Colonic mucosa (tissue), 4 donors: ENCODE data around the gene AATK. TPM values are rescaled to one million over a fixed set of nuclear protein-coding genes. Genes with fewer than 3 reads are reported as not detected.

Experiments
- DNase-seq: peaks from one replicate; pipeline ENCODE4 v3.0.0-alpha.2; 2020
- H3K27ac ChIP-seq: fragments of 200-600 bp; one replicate; pipeline ENCODE4 v1.8.0; 2021
- H3K27me3 ChIP-seq: fragments of 200-600 bp; one replicate; pipeline ENCODE4 v1.8.0; 2021
- H3K36me3 ChIP-seq: fragments of 200-600 bp; one replicate; pipeline ENCODE4 v1.8.0; 2021
- H3K4me1 ChIP-seq: fragments of 200-600 bp; one replicate; pipeline ENCODE4 v1.8.0; 2021; ENCODE audit warnings: mild to moderate bottlenecking
- H3K4me3 ChIP-seq: fragments of 200-600 bp; one replicate; pipeline ENCODE4 v1.8.0; 2021
- H3K9ac ChIP-seq, 2 donors: one replicate each; pipeline ENCODE4 v1.7.0; 2013; ENCODE audit warnings: control low read depth in 2 of 2, low read depth in 2 of 2, low read length in 2 of 2
- H3K9me3 ChIP-seq: fragments of 200-600 bp; one replicate; pipeline ENCODE4 v1.8.0; 2021
- CTCF ChIP-seq: fragments of 200-600 bp; IDR thresholded peaks from one replicate; pipeline ENCODE4 v1.8.0; 2022; ENCODE audit warnings: antibody characterized with exemption, mild to moderate bottlenecking
- intact Hi-C: fragments of 100-400 bp; cut with DNase I; formaldehyde crosslinking; loops from one replicate; pipeline ENCODE4 v1.14.1; 2022
- total RNA-seq, 2 donors: library from RNA; stranded (reverse); fragmentation: NEBNext Ultra II Directional in 1 of 2; extraction: Animal tissue kit (Norgen Biotek cat#: 25700) in 1 of 2; gene quantifications; one replicate each; pipeline ENCODE4 v1.2.1, GENCODE V29; 2021
- donor health status: healthy.
- donor health status: DM: no; HTN: no; CAD: no.
- donor health status: DM: no; HTN: no; CAD: no.

AATK gene
- total RNA-seq, 2 donors from 2014 or later, result 9.1 to 13.3 TPM

GRCh38 chr17:81110488-81111040, 55.5 kb downstream of the AATK start:
- no peaks in the 10 kb centered on the region for H3K9me3 ChIP-seq
- H3K4me1 ChIP-seq, result no peaks in the 10 kb centered on the region
- no peak overlapping the region for H3K9ac ChIP-seq
- DNase-seq, result no peak
- no peak overlapping the region for H3K4me3 ChIP-seq
- H3K36me3 ChIP-seq, result no peaks in the 10 kb centered on the region
- TF ChIP-seq CTCF, result no peak
- intact Hi-C loops, result no loop called here
- H3K27me3 ChIP-seq, result no peaks in the 10 kb centered on the region
- H3K27ac ChIP-seq, result no peak overlapping the region

- H3K9me3 ChIP-seq, result no peaks in the 10 kb centered on the region
- H3K4me3 ChIP-seq, result no peak overlapping the region
- intact Hi-C loops, result loop anchor here (10.0 kb wide), 1 partner anchor 685 kb away; no protein-coding TSS in a partner anchor
- no peaks in the 10 kb centered on the region for H3K27me3 ChIP-seq
- no peak for DNase-seq
- no peaks in the 10 kb centered on the region for H3K36me3 ChIP-seq
- TF ChIP-seq CTCF, result no peak
- H3K27ac ChIP-seq, result no peak overlapping the region
- no peaks in the 10 kb centered on the region for H3K4me1 ChIP-seq
- H3K9ac ChIP-seq, result no peak overlapping the region
Measured at GRCh38 chr17:81109957-81110356, 56.1 kb downstream of the AATK start.

- Histone ChIP-seq H3K9me3 (no peaks in the 10 kb centered on the region), H3K27me3 (no peaks in the 10 kb centered on the region), H3K27ac (no peak overlapping the region), H3K36me3 (no peaks in the 10 kb centered on the region), H3K4me1 (no peaks in the 10 kb centered on the region), H3K4me3 (no peak overlapping the region), H3K9ac (no peak overlapping the region)
- no peak for TF ChIP-seq CTCF
- intact Hi-C loops, result loop anchor here (10.0 kb wide), 1 partner anchor 683 kb away; no protein-coding TSS in a partner anchor
- no peak for DNase-seq
Measured at GRCh38 chr17:81108220-81108619, 57.8 kb downstream of the AATK start.

GRCh38 chr17:81106716-81107115, 59.3 kb downstream of the AATK start:
- H3K9ac ChIP-seq, result no peak overlapping the region
- no peak overlapping the region for H3K27ac ChIP-seq
- intact Hi-C loops, result loop anchor here (10.0 kb wide), 1 partner anchor 682 kb away; no protein-coding TSS in a partner anchor
- no peaks in the 10 kb centered on the region for H3K36me3 ChIP-seq
- DNase-seq, result no peak
- H3K9me3 ChIP-seq, result no peaks in the 10 kb centered on the region
- no peaks in the 10 kb centered on the region for H3K27me3 ChIP-seq
- H3K4me3 ChIP-seq, result no peak overlapping the region
- TF ChIP-seq CTCF, result no peak
- H3K4me1 ChIP-seq, result no peaks in the 10 kb centered on the region

GRCh38 chr17:81103379-81103778, 62.6 kb downstream of the AATK start:
- no peak for TF ChIP-seq CTCF
- no peaks in the 10 kb centered on the region for H3K4me1 ChIP-seq
- intact Hi-C loops, result loop anchor here (10.0 kb wide), 1 partner anchor 679 kb away; no protein-coding TSS in a partner anchor
- H3K9ac ChIP-seq, result no peak overlapping the region
- no peak overlapping the region for H3K27ac ChIP-seq
- H3K27me3 ChIP-seq, result no peaks in the 10 kb centered on the region
- DNase-seq, result no peak
- H3K9me3 ChIP-seq, result no peaks in the 10 kb centered on the region
- no peak overlapping the region for H3K4me3 ChIP-seq
- H3K36me3 ChIP-seq, result no peaks in the 10 kb centered on the region
